Stomach (tissue), 9 donors: ENCODE measurements around the gene NR4A1. TPM values are rescaled to one million over a fixed set of nuclear protein-coding genes. Genes with fewer than 3 reads are reported as not detected.

ENCODE experiments used
- DNase-seq, 2 donors: peaks; one replicate each; pipeline versions ENCODE4 v3.0.0 to v3.0.0-alpha.2; 2013 to 2019
- H3K27ac ChIP-seq, 5 donors: fragments of 200-600 bp in 4 of 5; sonication (generic) in 4 of 5; one replicate each; pipeline ENCODE4 v1.5.1; 2013 to 2019; ENCODE audit warnings: mild to moderate bottlenecking in 1 of 5, moderate library complexity in 1 of 5
- H3K27me3 ChIP-seq, 3 donors: fragments of 200-600 bp; sonication (generic); one replicate each; pipeline ENCODE4 v1.5.1; 2017 to 2019; ENCODE audit warnings: mixed run types in 1 of 3
- H3K36me3 ChIP-seq, 4 donors: fragments of 200-600 bp; sonication (generic); 1 replicate in 3 of 4; 2 replicates in 1 of 4; pipeline ENCODE4 v1.5.1; 2016 to 2019
- H3K4me1 ChIP-seq, 4 donors: fragments of 200-600 bp; sonication (generic); one replicate each; pipeline ENCODE4 v1.5.1; 2016 to 2019
- H3K4me3 ChIP-seq, 4 donors: fragments of 200-600 bp; sonication (generic) in 3 of 4; one replicate each; pipeline ENCODE4 v1.5.1; 2016 to 2019; ENCODE audit warnings: mild to moderate bottlenecking in 1 of 4
- H3K9me3 ChIP-seq, 4 donors: fragments of 200-600 bp; sonication (generic); one replicate each; pipeline ENCODE4 v1.5.1; 2016 to 2019
- EP300 ChIP-seq: sonication (generic); formaldehyde crosslinking; IDR thresholded peaks from one replicate; pipeline ENCODE4 v1.6.1; 2017; ENCODE audit warnings: antibody characterized with exemption
- POLR2A ChIP-seq, 4 donors: fragments of 450-650 bp; IDR thresholded peaks; one replicate each; pipeline ENCODE4 v1.6.1; 2016; ENCODE audit warnings: antibody characterized with exemption in 4 of 4, control low read depth in 2 of 4, mild to moderate bottlenecking in 1 of 4, moderate library complexity in 1 of 4
- POLR2AphosphoS5 ChIP-seq, 3 donors: sonication (generic); formaldehyde crosslinking; IDR thresholded peaks; one replicate each; pipeline ENCODE4 v1.6.1; 2016; ENCODE audit warnings: antibody characterized with exemption in 3 of 3
- WGBS, 5 donors: extraction: QIAGEN DNeasy Blood & Tissue Kit in 3 of 5; methylation state at CpG; one replicate each; pipeline versions ENCODE4 v1.1.5 to v1.1.7; 2013 to 2018; 5-methylcytosine and 5-hydroxymethylcytosine counted together
- intact Hi-C: fragments of 100-400 bp; cut with DNase I; formaldehyde crosslinking; loops from one replicate; pipeline ENCODE4 v1.15.1; 2023; ENCODE audit warnings: low total_unique reads
- polyA plus RNA-seq, 3 donors: library from polyadenylated mRNA; stranded (reverse); fragments of 200-250 nt; gene quantifications; one replicate each; pipeline ENCODE4 v1.2.3, GENCODE V29; 2013
- total RNA-seq, 5 donors: library from RNA; depleted of rRNA; stranded (reverse); fragments of >200 nt; gene quantifications; one replicate each; pipeline versions ENCODE4 v1.1.0 to v1.2.3, GENCODE V29; 2014 to 2016
- TF ChIP-seq, protein P1 (sequence below), 7 experiments: fragments of 450-650 bp in 4 of 7; fragments of 200-600 bp in 3 of 7; sonication (generic) in 3 of 7; IDR thresholded peaks; one replicate each; pipeline ENCODE4 v1.5.1; 2016 to 2019; ENCODE audit warnings: antibody characterized with exemption in 7 of 7, control low read depth in 2 of 7, mild to moderate bottlenecking in 1 of 7
- donor health status: healthy with polysubstance abuse.
- donor health status: Bipolar disorder and iron deficiency.
- donor health status: healthy.

The NR4A1 gene
- total and polyA plus RNA-seq, 8 donors: 29.4 to 384 (median 68.0) TPM

DNA sequence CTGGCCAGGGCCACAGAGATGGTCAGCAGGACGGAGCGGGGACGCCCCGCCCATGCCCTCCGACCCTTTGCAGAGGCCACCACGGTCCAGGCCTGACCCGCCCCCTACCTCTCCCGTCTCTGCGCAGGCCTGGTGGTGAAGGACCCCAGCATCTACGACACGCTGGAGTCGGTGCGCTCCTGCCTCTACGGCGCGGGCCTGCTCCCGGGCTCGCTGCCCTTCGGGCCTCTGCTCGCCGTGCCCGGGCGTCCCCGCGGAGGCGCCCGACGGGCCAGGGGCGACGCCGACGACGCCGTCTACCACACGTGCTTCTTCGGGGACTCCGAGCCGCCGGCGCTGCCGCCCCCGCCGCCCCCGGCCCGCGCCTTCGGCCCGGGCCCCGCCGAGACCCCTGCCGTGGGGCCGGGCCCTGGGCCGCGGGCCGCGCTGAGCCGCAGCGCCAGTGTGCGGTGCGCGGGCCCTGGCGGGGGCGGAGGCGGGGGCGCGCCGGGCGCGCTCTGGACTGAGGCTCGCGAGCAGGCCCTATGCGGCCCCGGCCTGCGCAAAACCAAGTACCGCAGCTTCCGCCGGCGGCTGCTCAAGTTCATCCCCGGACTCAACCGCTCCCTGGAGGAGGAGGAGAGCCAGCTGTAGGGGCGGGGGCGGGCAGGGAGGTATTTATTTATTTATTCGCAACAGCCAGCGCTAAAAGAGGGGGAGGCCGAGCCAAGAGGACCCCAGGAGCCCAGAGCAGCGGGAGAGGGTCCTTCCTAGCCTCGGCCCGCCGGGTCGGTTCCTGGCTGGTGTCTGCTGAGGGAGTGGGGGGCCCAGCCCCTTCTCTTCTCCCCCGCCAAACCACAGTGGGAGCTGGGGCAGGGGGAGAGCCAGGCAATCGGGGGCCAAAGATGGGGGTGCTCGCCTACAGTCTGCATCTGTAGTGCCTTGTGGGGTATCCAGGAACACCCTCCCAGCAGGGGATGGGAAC, 36.4 kb upstream of the NR4A1 start:
- TF ChIP-seq EP300 (no peak), POLR2A (IDR thresholded peaks at IDR 0.05) (no peak), POLR2AphosphoS5 (IDR thresholded peaks at IDR 0.05) (no peak)
- TF ChIP-seq, protein P1, sequence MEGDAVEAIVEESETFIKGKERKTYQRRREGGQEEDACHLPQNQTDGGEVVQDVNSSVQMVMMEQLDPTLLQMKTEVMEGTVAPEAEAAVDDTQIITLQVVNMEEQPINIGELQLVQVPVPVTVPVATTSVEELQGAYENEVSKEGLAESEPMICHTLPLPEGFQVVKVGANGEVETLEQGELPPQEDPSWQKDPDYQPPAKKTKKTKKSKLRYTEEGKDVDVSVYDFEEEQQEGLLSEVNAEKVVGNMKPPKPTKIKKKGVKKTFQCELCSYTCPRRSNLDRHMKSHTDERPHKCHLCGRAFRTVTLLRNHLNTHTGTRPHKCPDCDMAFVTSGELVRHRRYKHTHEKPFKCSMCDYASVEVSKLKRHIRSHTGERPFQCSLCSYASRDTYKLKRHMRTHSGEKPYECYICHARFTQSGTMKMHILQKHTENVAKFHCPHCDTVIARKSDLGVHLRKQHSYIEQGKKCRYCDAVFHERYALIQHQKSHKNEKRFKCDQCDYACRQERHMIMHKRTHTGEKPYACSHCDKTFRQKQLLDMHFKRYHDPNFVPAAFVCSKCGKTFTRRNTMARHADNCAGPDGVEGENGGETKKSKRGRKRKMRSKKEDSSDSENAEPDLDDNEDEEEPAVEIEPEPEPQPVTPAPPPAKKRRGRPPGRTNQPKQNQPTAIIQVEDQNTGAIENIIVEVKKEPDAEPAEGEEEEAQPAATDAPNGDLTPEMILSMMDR (IDR thresholded peaks at IDR 0.05): no peak
- intact Hi-C loops: no loop called here
- DNase-seq: peak in 1 of 2 donors; percentile 73
- 29 to 56% (median 40%) methylated on average over 15 to 93 of the region's 93 CpGs for WGBS, 5 donors
- H3K4me1 ChIP-seq: peaks cover 7 to 25% (median 14%) of the 10 kb centered on the region in 4 donors
- H3K4me3 ChIP-seq: no peak overlapping the region
- H3K9me3 ChIP-seq: no peaks in the 10 kb centered on the region
- H3K36me3 ChIP-seq: peaks cover 0 to 38% (median 24%) of the 10 kb centered on the region in 4 donors
- no peak overlapping the region for H3K27ac ChIP-seq
- H3K27me3 ChIP-seq: peaks cover 0 to 22% (median 3%) of the 10 kb centered on the region in 3 donors

DNA sequence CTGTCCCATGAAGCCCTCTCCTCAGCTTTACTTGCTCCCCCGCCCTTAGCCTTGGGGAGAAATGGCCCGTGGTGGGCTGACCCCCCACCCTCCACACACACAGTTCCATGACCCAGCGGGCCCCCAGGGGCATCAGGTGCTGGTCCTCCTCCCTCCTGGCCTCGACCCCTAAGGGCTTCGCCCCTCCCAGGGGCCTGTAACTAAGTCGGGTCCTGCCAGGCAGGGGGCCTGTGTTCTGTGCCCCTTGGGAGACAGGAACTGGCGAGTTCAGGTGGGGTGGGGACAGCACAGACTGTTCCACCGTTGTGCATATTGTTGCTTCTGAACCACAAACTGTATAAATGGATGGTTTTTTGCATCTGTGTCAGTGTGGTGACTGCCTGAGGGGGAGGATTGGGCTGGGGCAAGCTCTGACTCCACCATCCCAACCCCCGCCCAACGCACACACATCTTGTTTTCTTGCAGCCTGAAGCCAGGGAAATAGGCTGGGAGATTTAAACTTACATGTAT, 35.7 kb upstream of the NR4A1 start:
- Histone ChIP-seq H3K9me3 (no peaks in the 10 kb centered on the region), H3K36me3 (peaks cover 0 to 38% (median 24%) of the 10 kb centered on the region in 4 donors), H3K27me3 (peaks cover 0 to 22% (median 3%) of the 10 kb centered on the region in 3 donors), H3K4me1 (peaks cover 6 to 18% (median 8%) of the 10 kb centered on the region in 4 donors), H3K4me3 (no peak overlapping the region), H3K27ac (no peak overlapping the region)
- intact Hi-C loops: no loop called here
- TF ChIP-seq POLR2A (IDR thresholded peaks at IDR 0.05): no peak
- TF ChIP-seq, protein P1 (IDR thresholded peaks at IDR 0.05): no peak
- TF ChIP-seq EP300: no peak
- no peak for TF ChIP-seq POLR2AphosphoS5 (IDR thresholded peaks at IDR 0.05)
- peak in 1 of 2 donors; percentile 42 for DNase-seq
- 75 to 94% (median 83%) methylated on average over 4 to 10 of the region's 10 CpGs for WGBS, 5 donors

DNA sequence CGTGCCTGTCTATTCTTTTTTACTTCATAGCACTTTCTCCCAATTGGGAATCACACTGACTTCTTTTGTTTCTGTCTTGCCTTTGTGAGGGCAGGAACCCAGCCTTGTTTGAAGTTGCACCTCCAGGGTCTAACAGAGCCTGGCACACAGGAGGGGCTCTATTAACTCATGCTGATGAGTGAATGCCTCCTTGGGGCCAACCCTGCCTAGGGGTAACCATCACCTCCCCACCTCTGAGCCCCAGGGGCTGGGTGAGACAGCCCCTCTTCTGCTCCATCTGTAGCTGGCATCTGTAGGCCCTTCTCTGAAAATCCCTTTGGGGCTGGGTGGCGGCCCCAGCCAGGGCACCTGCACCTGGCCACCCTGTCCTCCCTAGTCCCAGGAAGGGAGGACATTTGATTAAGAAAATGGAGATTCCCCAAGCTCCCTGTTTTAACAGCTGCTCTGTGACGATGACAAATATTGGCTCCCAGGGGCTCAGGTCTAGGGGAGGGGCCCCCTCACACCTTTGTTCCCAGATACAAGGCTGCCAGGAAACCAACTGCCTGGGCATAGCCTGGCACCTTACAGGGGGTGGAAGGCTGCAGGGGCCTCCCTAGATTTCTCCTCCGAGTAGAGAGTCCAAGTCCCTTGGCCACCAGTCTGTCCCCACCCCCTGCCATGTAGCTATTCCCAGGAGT, 32.7 kb upstream of the NR4A1 start:
- Histone ChIP-seq H3K27me3 (peaks cover 0 to 38% (median 3%) of the 10 kb centered on the region in 3 donors), H3K9me3 (no peaks in the 10 kb centered on the region), H3K4me1 (peaks cover 7 to 21% (median 12%) of the 10 kb centered on the region in 4 donors), H3K36me3 (peaks cover 0 to 18% (median 13%) of the 10 kb centered on the region in 4 donors), H3K27ac (peak overlapping the region in 2 of 5 donors; percentile 16 to 32), H3K4me3 (no peak overlapping the region)
- TF ChIP-seq POLR2A (IDR thresholded peaks at IDR 0.05): no peak
- intact Hi-C loops: no loop called here
- peak in 1 of 2 donors; percentile 65 for DNase-seq
- 58 to 76% (median 61%) methylated on average over 3 to 4 of the region's 4 CpGs for WGBS, 5 donors

DNA sequence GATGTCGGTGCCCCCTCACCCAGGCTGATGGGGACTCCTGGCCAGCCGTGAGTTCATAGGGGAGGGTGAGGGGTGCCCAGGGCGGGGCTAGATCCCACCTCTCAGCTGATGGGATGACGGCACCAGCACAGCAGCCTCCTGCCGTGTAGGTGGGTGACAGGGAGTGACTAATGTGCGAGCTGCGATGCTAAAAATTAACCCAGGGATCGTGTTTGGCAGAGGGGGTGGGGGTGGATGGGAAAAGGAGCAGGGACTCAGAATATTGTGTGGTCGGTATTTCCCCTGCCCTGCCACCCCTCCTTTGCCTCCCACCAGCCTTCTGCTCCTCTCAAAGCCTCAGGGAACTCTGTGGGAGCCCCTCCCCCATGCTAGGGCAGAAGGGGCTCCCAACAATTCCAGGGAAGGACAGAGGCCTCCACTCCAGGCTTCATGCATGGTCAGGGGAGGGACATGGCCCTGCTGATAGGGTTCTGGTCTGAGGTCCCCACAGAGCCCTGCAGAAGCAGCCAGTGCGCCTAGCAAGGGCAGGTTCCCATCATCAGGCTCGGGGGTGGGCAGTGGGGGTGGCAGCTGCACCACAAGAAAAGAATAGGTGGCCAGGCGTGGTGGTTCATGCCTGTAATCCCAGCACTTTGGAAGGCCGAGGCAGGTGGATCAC, 32.0 kb upstream of the NR4A1 start:
- H3K9me3 ChIP-seq: no peaks in the 10 kb centered on the region
- intact Hi-C loops: no loop called here
- peaks cover 14 to 28% (median 18%) of the 10 kb centered on the region in 4 donors for H3K4me1 ChIP-seq
- H3K27me3 ChIP-seq: peaks cover 0 to 33% (median 3%) of the 10 kb centered on the region in 3 donors
- peaks cover 0 to 12% (median 6%) of the 10 kb centered on the region in 4 donors for H3K36me3 ChIP-seq
- no peak overlapping the region for H3K4me3 ChIP-seq
- 57 to 77% (median 66%) methylated on average over 13 of the region's 13 CpGs for WGBS, 5 donors
- peak in 1 of 2 donors; percentile 83 for DNase-seq
- no peak for TF ChIP-seq EP300
- TF ChIP-seq POLR2A (IDR thresholded peaks at IDR 0.05): no peak
- TF ChIP-seq POLR2AphosphoS5 (IDR thresholded peaks at IDR 0.05): no peak
- TF ChIP-seq, protein P1 (IDR thresholded peaks at IDR 0.05): no peak
- peak overlapping the region in 2 of 5 donors; percentile 16 to 32 for H3K27ac ChIP-seq
